ENCODE data around the gene TEF.
"Not testable (repeated sequence)": the region's sequence is repeated elsewhere in the genome, so short reads cannot be mapped to it uniquely, and the experiment has no call there.

The TEF gene

DNA sequence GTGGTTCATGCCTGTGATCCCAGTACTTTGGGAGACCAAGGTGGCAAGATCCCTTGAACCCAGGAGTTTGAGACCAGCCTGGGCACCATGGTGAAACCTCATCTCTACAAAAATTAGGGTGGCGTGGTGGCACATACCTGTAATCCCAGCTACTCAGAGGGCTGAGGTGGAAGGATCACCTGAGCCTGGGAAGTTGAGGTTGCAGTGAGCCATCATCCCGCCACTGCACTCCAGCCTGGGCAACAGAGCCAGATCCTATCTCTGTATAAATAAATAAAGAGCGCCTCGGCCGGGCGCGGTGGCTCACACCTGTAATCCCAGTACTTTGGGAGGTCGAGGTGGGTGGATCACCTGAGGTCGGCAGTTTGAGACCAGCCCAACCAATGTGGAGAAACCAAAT is 37.0 kb downstream of the TEF start:
- DNase-seq (ENCODE audit: low read depth in 3 of 3): no peak

DNA sequence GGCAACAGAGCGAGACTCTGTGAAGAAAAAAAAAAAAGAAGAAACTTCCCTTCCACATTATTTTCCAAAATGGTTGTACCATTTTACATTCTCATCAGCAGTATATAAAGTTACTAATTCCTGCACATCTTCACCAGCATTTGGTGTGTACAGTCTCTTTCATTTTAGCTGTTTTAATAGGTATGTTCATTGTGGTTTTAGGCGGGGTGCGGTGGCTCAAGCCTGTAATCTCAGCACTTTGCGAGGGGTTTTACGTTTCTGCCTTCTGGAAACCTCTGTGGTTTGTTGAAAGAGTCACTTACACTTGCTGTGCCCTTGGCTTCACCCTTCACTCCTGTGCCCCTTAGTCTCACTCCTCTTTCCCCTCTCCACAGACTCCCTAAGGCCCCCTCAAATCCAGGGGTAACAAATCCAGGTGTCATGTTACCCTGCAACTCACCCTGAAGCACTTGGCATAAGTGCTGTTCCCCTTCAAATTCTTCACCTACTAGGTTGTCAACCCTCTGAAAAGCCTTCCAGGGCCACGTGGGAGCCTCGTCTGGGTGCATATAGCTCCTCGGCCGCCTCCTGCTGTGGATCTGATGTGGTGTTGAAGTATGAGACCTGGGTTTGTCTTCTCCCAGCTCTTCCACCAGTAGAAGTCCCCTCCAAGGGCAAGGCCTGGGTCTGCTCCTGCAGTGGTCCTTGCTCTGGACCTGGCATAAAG is 44.1 kb downstream of the TEF start:
- DNase-seq (ENCODE audit: low read depth in 3 of 3): peak in 1 of 3 experiments; percentile 15

DNA sequence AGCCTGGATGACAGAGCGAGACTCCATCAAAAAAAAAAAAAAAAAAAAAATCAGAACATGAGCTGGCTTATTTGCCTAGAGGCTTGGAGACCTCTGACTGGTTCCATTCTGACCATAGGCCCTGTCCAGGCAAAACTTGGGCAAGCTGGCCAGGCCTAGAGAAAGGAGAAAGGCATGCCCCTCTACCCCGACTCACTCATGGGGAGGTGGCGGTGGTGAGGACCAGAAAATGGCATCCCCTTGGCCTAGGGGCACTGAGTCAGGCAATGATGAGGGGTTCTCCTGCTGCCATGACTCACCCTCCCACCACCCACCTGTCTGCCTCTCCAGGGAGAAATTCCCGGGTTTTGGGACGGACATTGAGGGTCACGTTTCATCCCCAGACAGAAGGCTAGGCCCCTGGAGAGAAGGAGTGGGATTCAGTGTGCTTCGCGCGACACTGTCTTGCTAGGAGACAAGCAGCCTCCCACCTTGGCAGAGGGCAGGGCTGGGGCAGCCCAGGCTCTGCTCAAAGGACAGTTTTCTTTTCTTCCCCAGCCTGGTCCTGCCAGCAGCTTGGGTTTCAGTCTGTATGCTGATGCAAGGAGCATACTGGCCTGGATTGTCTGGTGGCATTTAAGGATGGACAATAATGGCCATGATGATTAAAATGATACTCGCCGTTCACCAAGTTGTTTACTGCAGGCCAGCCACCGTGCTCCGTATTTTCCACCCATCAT is 47.6 kb downstream of the TEF start:
- DNase-seq (ENCODE audit: low read depth in 3 of 3): no peak

DNA sequence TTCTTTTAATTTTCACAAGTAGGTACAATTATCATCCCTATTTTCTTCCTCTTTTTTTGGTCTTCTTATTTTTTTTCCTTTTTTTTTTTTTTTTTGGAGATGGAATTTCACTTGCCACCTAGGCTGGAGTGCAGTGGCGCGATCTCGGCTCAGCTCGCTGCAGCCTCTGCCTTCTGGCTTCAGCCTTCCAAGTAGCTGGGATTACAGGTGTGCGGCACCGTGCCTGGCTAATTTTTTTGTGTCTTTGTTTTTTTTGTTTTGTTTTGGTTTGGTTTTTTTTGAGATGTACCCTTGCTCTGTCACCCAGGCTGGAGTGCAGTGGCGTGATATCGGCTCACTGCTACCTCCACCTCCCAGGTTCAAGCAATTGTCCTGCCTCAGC is 48.2 kb downstream of the TEF start:
- no peak for DNase-seq (ENCODE audit: low read depth in 3 of 3)

- no peak for DNase-seq (ENCODE audit: low read depth in 3 of 3)
Observed at GRCh38 chr22:41431656-41432055, 49.9 kb downstream of the TEF start.

- not testable (repeated sequence) for DNase-seq (ENCODE audit: low read depth in 3 of 3)
Observed at GRCh38 chr22:41433480-41433879, 51.7 kb downstream of the TEF start.

DNA sequence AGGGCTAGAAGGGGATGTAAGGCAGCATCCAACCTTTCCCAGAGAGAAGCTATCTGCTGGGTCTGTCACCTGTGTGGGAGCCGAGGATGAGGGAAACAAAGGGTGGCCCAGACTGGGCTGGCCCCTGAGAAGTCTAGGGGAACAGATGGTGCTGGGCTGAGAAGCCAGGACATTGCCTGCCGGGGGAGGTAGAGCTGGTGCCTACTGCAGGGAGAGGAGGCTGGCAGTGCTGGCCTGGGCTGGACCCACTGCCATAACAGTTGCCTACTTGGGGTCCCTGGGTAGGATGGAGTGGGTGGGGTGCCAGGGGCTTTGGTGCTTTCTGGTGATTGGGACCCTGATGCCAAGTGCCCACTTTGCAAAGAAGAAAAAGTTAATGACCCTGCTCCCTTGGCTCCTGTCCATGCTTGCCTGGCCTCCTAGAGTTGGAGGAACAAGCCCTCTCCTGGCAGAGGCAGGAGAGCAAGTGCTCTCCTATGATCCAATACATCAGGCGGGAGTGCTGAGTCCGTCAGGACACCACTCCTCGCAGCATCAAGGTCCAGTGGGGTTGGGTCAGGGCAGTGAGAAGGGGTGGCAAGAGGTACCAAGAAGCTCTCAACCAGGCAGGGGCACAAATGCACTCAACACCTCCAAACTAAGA is 52.7 kb downstream of the TEF start:
- not testable (repeated sequence) for DNase-seq (ENCODE audit: low read depth in 3 of 3)

DNA sequence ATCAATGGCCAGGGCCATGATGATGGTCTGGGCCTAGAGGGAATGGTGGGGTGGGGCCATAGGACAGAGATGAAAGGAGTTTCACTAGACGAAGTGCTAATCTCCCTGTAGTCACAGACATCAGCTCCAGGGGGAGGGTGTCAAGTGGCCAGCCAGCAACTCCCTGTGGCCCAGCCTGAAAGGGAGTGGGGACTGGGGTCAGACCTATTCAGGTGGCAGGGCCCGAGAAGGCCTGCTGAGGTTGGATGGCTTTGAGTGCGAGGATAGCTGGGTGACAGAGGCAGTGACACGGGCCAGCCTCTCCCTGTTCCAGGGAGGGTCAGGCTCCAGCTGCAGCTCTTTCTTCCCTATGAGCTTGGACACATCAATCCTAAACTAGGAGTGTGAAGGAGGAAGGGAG is 53.8 kb downstream of the TEF start:
- no peak for DNase-seq (ENCODE audit: low read depth in 3 of 3)

- DNase-seq (ENCODE audit: low read depth in 3 of 3): no peak
Observed at GRCh38 chr22:41436322-41437113, 54.8 kb downstream of the TEF start.

GRCh38 chr22:41437198-41437597 is 55.5 kb downstream of the TEF start:
- DNase-seq (ENCODE audit: low read depth in 3 of 3): no peak

GRCh38 chr22:41440511-41440910 is 58.8 kb downstream of the TEF start:
- not testable (repeated sequence) for DNase-seq (ENCODE audit: low read depth in 3 of 3)

DNA sequence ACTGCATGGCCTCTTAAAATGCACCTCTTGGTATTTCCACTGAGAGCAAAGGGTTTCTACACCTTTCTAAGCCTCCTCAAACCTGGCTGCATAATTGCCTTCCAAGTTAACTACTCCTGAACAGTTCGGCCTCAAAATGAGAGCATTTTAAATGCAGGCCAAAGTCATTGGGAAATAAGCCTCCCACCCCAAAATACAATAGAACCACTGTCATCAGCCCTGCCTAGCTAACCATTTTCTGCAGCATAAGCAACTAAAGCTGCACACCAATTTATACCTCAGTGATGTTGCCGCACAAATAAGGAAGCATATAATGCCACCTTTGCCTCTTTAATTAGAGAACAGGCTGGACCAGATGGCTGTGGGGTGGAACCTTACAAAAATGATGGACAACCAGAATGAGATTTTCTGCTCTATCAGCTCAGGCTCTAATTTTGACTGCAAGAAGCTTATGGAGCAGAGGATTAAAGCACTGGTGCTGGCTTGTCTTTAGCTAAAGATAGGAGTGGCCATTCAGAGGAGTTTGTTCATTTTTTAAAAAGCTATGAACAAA is 60.6 kb downstream of the TEF start:
- no peak for DNase-seq (ENCODE audit: low read depth in 3 of 3)

GRCh38 chr22:41444360-41445128 is 62.8 kb downstream of the TEF start:
- peak; percentile 73 to 87 (median 73) for DNase-seq (ENCODE audit: low read depth in 3 of 3)

GRCh38 chr22:41445129-41446056 is 63.7 kb downstream of the TEF start:
- peak in 1 of 3 experiments; percentile 21 for DNase-seq (ENCODE audit: low read depth in 3 of 3)

- peak in 1 of 3 experiments; percentile 16 for DNase-seq (ENCODE audit: low read depth in 3 of 3)
Observed at GRCh38 chr22:41446057-41446501, 64.3 kb downstream of the TEF start.

- DNase-seq (ENCODE audit: low read depth in 3 of 3): peak; percentile 89 to 93 (median 89)
Observed at GRCh38 chr22:41446639-41447434, 65.1 kb downstream of the TEF start, which contains the start of gene TOB2. Gene TOB2 (minus strand): TSS chr22:41446801. CDS start chr22:41437345, 9,456 bp downstream.

DNA sequence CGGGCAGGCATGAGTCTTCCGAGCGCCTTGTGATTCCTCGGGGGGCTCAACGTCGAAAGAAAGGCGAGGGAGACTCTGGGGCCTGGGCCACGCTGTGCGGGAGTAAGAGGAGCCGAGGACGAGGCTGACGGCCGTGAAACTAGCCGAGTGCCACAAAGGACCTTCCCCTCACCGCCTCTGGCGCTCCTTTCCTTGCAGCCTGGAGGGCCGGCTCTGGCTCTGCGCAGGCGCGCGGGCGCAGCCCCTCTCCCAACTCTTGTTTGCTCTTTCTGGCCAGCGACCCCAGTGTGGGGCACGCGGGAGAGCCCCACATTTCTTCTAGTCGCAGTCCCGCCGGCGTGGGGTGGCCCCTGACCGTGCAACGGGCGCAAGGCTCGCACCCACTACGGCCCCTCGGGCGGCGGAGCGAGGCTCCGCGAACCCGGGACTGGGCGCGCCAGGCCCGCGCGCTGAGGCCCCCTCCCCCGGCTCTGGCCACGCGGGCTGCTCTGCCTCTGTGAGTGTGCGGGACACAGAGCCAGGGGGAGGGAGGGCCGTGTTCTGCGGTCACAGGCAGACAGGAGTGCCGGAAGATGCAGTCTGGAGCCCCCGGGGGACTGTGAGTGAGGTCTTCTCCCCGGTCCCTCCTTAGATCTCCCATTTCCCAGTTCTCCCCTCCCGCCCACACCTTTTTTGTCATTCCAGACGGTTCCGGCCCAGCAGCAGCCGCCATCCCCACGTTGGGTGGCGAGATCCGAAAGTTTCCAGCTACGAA is 65.9 kb downstream of the TEF start:
- DNase-seq (ENCODE audit: low read depth in 3 of 3): peak; percentile 34 to 63 (median 35)

Data from stimulated activated CD4-positive, alpha-beta T cell treated with anti-CD3 and anti-CD28 coated beads, TNF-alpha, amount 100 ng/mL, for 24 hours (primary cell).